ENCODE results near the gene MMP17. TPM values are rescaled to one million over a fixed set of nuclear protein-coding genes. Genes with fewer than 3 reads are reported as not detected.

The MMP17 gene
- polyA plus RNA-seq, 1 donor from 2014 or later, result 79.0 TPM

DNA sequence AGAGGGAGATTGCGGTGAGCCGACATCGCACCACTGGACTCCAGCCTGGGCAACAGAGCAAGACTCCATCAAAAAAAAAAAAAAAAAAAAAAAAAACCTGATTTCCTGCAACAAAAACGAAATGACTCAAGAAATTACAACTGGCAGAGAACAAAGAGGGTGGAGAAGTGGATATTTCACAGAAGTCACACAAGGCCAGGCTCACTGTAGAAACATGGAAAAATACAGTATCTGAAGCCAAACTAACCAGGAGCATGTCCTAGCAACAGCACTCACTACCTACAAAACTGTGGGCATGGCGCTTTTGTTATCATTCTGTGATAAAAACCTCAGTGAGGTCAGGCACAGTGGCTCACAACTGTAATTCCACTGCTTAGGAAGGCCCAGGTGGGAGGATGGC is 11.7 kb upstream of the MMP17 start:
- Histone ChIP-seq H3F3A (ENCODE audit: insufficient read depth, low read length, poor library complexity, severe bottlenecking) (no peaks in the 10 kb centered on the region), H3K9ac (ENCODE audit: low read length) (no peak overlapping the region), H2AFZ (ENCODE audit: low read depth, low read length) (no peak overlapping the region), H4K20me1 (ENCODE audit: insufficient read depth) (no peaks in the 10 kb centered on the region), H3K79me2 (replicated peaks; ENCODE audit: insufficient read depth, low read length) (no peaks in the 10 kb centered on the region), H3K9me2 (ENCODE audit: insufficient read depth, low read length) (no peaks in the 10 kb centered on the region), H3K27ac (ENCODE audit: low read length) (no peak overlapping the region), H3K9me3 (ENCODE audit: low read length) (no peaks in the 10 kb centered on the region), H3K4me2 (ENCODE audit: low read length) (no peak overlapping the region), H3K36me3 (ENCODE audit: insufficient read depth, low read length) (no peaks in the 10 kb centered on the region), H3K4me3 (ENCODE audit: low read length) (no peak overlapping the region), H3K27me3 (ENCODE audit: insufficient read depth, low read depth, low read length) (no peaks in the 10 kb centered on the region)
- TF ChIP-seq, protein P1, sequence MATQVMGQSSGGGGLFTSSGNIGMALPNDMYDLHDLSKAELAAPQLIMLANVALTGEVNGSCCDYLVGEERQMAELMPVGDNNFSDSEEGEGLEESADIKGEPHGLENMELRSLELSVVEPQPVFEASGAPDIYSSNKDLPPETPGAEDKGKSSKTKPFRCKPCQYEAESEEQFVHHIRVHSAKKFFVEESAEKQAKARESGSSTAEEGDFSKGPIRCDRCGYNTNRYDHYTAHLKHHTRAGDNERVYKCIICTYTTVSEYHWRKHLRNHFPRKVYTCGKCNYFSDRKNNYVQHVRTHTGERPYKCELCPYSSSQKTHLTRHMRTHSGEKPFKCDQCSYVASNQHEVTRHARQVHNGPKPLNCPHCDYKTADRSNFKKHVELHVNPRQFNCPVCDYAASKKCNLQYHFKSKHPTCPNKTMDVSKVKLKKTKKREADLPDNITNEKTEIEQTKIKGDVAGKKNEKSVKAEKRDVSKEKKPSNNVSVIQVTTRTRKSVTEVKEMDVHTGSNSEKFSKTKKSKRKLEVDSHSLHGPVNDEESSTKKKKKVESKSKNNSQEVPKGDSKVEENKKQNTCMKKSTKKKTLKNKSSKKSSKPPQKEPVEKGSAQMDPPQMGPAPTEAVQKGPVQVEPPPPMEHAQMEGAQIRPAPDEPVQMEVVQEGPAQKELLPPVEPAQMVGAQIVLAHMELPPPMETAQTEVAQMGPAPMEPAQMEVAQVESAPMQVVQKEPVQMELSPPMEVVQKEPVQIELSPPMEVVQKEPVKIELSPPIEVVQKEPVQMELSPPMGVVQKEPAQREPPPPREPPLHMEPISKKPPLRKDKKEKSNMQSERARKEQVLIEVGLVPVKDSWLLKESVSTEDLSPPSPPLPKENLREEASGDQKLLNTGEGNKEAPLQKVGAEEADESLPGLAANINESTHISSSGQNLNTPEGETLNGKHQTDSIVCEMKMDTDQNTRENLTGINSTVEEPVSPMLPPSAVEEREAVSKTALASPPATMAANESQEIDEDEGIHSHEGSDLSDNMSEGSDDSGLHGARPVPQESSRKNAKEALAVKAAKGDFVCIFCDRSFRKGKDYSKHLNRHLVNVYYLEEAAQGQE (IDR thresholded peaks at IDR 0.05; ENCODE audit: borderline replicate concordance), result no peak
- TF ChIP-seq EP300 (conservative IDR thresholded peaks at IDR 0.05; ENCODE audit: poor library complexity, severe bottlenecking) (no peak), TAF1 (IDR thresholded peaks at IDR 0.05; ENCODE audit: low read depth) (no peak), EZH2 (IDR thresholded peaks at IDR 0.05; ENCODE audit: borderline replicate concordance, insufficient read depth, low read length, poor library complexity, severe bottlenecking) (no peak), MXI1 (conservative IDR thresholded peaks at IDR 0.05; ENCODE audit: poor library complexity, severe bottlenecking) (no peak), POLR2AphosphoS5 (IDR thresholded peaks at IDR 0.05) (no peak), RAD21 (conservative IDR thresholded peaks at IDR 0.05) (no peak), SMC3 (conservative IDR thresholded peaks at IDR 0.05; ENCODE audit: poor library complexity) (no peak)
- TF ChIP-seq, protein P2, sequence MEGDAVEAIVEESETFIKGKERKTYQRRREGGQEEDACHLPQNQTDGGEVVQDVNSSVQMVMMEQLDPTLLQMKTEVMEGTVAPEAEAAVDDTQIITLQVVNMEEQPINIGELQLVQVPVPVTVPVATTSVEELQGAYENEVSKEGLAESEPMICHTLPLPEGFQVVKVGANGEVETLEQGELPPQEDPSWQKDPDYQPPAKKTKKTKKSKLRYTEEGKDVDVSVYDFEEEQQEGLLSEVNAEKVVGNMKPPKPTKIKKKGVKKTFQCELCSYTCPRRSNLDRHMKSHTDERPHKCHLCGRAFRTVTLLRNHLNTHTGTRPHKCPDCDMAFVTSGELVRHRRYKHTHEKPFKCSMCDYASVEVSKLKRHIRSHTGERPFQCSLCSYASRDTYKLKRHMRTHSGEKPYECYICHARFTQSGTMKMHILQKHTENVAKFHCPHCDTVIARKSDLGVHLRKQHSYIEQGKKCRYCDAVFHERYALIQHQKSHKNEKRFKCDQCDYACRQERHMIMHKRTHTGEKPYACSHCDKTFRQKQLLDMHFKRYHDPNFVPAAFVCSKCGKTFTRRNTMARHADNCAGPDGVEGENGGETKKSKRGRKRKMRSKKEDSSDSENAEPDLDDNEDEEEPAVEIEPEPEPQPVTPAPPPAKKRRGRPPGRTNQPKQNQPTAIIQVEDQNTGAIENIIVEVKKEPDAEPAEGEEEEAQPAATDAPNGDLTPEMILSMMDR (IDR thresholded peaks at IDR 0.05; ENCODE audit: poor library complexity, severe bottlenecking), result no peak

DNA sequence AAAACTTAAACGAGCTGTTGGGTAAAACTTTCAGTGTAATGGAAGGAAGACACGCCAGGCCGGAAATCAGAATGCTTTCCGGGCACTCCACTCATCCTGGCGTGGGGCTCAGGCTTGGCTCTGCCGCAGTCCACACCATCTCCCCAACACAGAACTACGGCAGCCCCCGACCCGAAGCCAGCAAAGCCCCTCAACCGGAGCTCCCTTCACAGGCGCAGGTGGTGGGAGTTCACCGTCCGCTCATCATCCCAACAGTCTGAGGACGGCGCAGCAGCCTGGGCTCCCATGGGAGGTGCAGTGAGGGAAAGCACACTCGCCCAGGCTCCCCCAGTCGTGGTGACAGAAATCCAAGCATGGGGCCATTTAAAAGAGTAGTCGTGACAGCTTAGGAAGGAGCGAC is 11.0 kb upstream of the MMP17 start:
- no peak overlapping the region for H3K9ac ChIP-seq (ENCODE audit: low read length)
- no peaks in the 10 kb centered on the region for H3K9me3 ChIP-seq (ENCODE audit: low read length)
- H3K27me3 ChIP-seq (ENCODE audit: insufficient read depth, low read depth, low read length), result no peaks in the 10 kb centered on the region
- no peaks in the 10 kb centered on the region for H3F3A ChIP-seq (ENCODE audit: insufficient read depth, low read length, poor library complexity, severe bottlenecking)
- TF ChIP-seq POLR2AphosphoS5 (IDR thresholded peaks at IDR 0.05), result no peak
- TF ChIP-seq EP300 (conservative IDR thresholded peaks at IDR 0.05; ENCODE audit: poor library complexity, severe bottlenecking), result no peak
- TF ChIP-seq SMC3 (conservative IDR thresholded peaks at IDR 0.05; ENCODE audit: poor library complexity), result no peak
- TF ChIP-seq, protein P1 (IDR thresholded peaks at IDR 0.05; ENCODE audit: borderline replicate concordance), result no peak
- TF ChIP-seq EZH2 (IDR thresholded peaks at IDR 0.05; ENCODE audit: borderline replicate concordance, insufficient read depth, low read length, poor library complexity, severe bottlenecking), result no peak
- no peak for TF ChIP-seq TAF1 (IDR thresholded peaks at IDR 0.05; ENCODE audit: low read depth)
- TF ChIP-seq, protein P2 (IDR thresholded peaks at IDR 0.05; ENCODE audit: poor library complexity, severe bottlenecking), result no peak
- no peak for TF ChIP-seq RAD21 (conservative IDR thresholded peaks at IDR 0.05)
- no peak for TF ChIP-seq MXI1 (conservative IDR thresholded peaks at IDR 0.05; ENCODE audit: poor library complexity, severe bottlenecking)
- no peak overlapping the region for H2AFZ ChIP-seq (ENCODE audit: low read depth, low read length)
- H3K4me3 ChIP-seq (ENCODE audit: low read length), result no peak overlapping the region
- H3K9me2 ChIP-seq (ENCODE audit: insufficient read depth, low read length), result no peaks in the 10 kb centered on the region
- H3K36me3 ChIP-seq (ENCODE audit: insufficient read depth, low read length), result no peaks in the 10 kb centered on the region
- H4K20me1 ChIP-seq (ENCODE audit: insufficient read depth), result no peaks in the 10 kb centered on the region
- H3K79me2 ChIP-seq (replicated peaks; ENCODE audit: insufficient read depth, low read length), result no peaks in the 10 kb centered on the region
- no peak overlapping the region for H3K27ac ChIP-seq (ENCODE audit: low read length)
- no peak overlapping the region for H3K4me2 ChIP-seq (ENCODE audit: low read length)

Measured in neural cell (in vitro differentiated cells).